GM12878 (cell line): ENCODE measurements around the gene PDE6B. TPM values are rescaled to one million over a fixed set of nuclear protein-coding genes. Genes with fewer than 3 reads are reported as not detected.

Experiments used
- BACH1 ChIP-seq: fragments of 450-650 bp; IDR thresholded peaks from 2 replicates; pipeline ENCODE4 v1.6.1; 2017; ENCODE audit warnings: mild to moderate bottlenecking, borderline replicate concordance
- BCL11A ChIP-seq: IDR thresholded peaks from 2 replicates; pipeline ENCODE4 v1.6.1; 2011; ENCODE audit warnings: low read depth, low read length
- ETV6 ChIP-seq, 2 experiments: fragments of 450-650 bp in 1 of 2; IDR thresholded peaks in 1 of 2; conservative IDR thresholded peaks in 1 of 2; 2 replicates each; pipeline ENCODE4 v1.6.1; 2014; ENCODE audit warnings: antibody characterized with exemption in 1 of 2, borderline replicate concordance in 1 of 2, low read depth in 1 of 2, mild to moderate bottlenecking in 1 of 2, moderate library complexity in 1 of 2
- PRDM15 ChIP-seq: fragments of 450-650 bp; formaldehyde crosslinking; IDR thresholded peaks from 2 replicates; pipeline ENCODE4 v1.4.0; 2020; ENCODE audit warnings: mild to moderate bottlenecking, moderate library complexity
- RCOR1 ChIP-seq: conservative IDR thresholded peaks from 2 replicates; pipeline ENCODE4 v1.6.1; 2012; ENCODE audit warnings: low read depth, low read length, improper control_type of control experiment
- polyA plus RNA-seq, 11 experiments: library from polyadenylated mRNA; depleted of rRNA in 4 of 11; unstranded in 6 of 11; stranded (reverse) in 5 of 11; fragments of >200 nt; fragmentation: Nextera tagmentation in 4 of 11; fragmentation: Illumina TruSeq in 1 of 11; extraction: Ambion mirVana in 4 of 11; extraction: Trizol in 1 of 11; gene quantifications; 1 replicate in 1 of 11; 2 replicates in 10 of 11; pipeline versions ENCODE4 v1.2.1 to v1.2.3, GENCODE V29; 2011 to 2016; ENCODE audit warnings: inconsistent platforms in 2 of 11, missing spikeins in 2 of 11, low read depth in 1 of 11
- total RNA-seq, 4 experiments: library from RNA; depleted of rRNA in 3 of 4; stranded (reverse); fragments of >200 nt in 3 of 4; fragmentation: Illumina TruSeq in 1 of 4; extraction: Trizol in 1 of 4; gene quantifications; 2 replicates each; pipeline versions ENCODE4 v1.2.1 to v1.2.3, GENCODE V29; 2013 to 2021
- TF ChIP-seq, protein P1 (sequence below): fragments of 450-650 bp; IDR thresholded peaks from 2 replicates; pipeline ENCODE4 v1.6.1; 2017; ENCODE audit warnings: mild to moderate bottlenecking, low read depth, inconsistent platforms; ENCODE audit not compliant: poor library complexity, severe bottlenecking

Gene PDE6B
- total and polyA plus RNA-seq, 10 of the 15 experiments (the other 5 are each of a cell fraction or from before 2014, with no cell fraction given): 2.6 to 6.4 (median 3.8) TPM

DNA sequence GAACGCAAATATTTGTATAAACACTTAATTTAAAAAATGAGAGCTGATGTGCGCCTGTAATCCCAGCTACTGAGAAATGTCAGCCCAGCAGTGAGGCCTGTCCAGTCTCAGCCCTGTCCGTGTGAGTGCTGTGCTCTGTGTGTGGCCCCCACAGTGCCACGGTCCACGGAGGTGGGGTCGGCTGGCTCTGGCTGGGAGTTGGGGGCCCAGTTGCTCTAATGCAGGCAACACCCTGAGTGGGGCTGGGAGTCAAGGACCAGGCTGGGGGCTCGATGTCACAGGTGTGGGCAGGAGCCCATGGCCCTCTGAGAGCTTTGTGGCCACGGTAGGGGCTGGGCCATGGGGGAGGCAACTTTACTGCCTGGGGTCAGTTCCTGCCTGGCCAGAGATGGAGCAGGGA, 93.1 kb downstream of the PDE6B start (continued):
- no peak for TF ChIP-seq PRDM15 (CRISPR knock-in tag)
- TF ChIP-seq, protein P1, sequence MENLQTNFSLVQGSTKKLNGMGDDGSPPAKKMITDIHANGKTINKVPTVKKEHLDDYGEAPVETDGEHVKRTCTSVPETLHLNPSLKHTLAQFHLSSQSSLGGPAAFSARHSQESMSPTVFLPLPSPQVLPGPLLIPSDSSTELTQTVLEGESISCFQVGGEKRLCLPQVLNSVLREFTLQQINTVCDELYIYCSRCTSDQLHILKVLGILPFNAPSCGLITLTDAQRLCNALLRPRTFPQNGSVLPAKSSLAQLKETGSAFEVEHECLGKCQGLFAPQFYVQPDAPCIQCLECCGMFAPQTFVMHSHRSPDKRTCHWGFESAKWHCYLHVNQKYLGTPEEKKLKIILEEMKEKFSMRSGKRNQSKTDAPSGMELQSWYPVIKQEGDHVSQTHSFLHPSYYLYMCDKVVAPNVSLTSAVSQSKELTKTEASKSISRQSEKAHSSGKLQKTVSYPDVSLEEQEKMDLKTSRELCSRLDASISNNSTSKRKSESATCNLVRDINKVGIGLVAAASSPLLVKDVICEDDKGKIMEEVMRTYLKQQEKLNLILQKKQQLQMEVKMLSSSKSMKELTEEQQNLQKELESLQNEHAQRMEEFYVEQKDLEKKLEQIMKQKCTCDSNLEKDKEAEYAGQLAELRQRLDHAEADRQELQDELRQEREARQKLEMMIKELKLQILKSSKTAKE: no peak
- no peak for TF ChIP-seq RCOR1
- TF ChIP-seq ETV6 (conservative IDR thresholded peaks at IDR 0.05 in 1 of 2, IDR thresholded peaks at IDR 0.05 in 1 of 2; ENCODE audit: borderline replicate concordance in 1 of 2, low read depth in 1 of 2): no peak
- no peak for TF ChIP-seq BCL11A
- TF ChIP-seq BACH1: no peak

Other genes starting within 250 kb of the PDE6B start
Only the 7 nearest of the 8 such genes appear.
- 21.1 and 31.4 TPM in 2 replicates for gene ZNF721, start 126.4 kb upstream of the PDE6B start, total RNA-seq (2014; rRNA removed)
- 31.5 and 32.4 TPM in 2 replicates for gene ZNF721, start 126.4 kb upstream of the PDE6B start, total RNA-seq (2014; rRNA removed; fragmentation: Illumina TruSeq; extraction: Trizol)
- 19.0 and 21.6 TPM in 2 replicates for gene ZNF721, start 126.4 kb upstream of the PDE6B start, total RNA-seq (2021)
- 23.0 and 34.1 TPM in 2 replicates for gene ZNF721, start 126.4 kb upstream of the PDE6B start, polyA plus RNA-seq (2011; rRNA removed)
- gene ZNF721, start 126.4 kb upstream of the PDE6B start, polyA plus RNA-seq (2014; fragmentation: Illumina TruSeq; extraction: Trizol): 27.8 and 38.2 TPM in 2 replicates
- gene ZNF721, start 126.4 kb upstream of the PDE6B start, polyA plus RNA-seq (2014; fragmentation: Nextera tagmentation; extraction: Ambion mirVana): 10 to 100 TPM; 23.0 to 29.5 TPM
- gene ZNF721, start 126.4 kb upstream of the PDE6B start, polyA plus RNA-seq (2014; rRNA removed): 20.2 and 22.4 TPM in 2 replicates
- gene ZNF721, start 126.4 kb upstream of the PDE6B start, polyA plus RNA-seq (2016; fragmentation: Nextera tagmentation; extraction: Ambion mirVana): 10 to 100 TPM; 24.8 to 27.2 TPM
- 33.2 and 34.9 TPM in 2 replicates for gene PIGG, start 126.4 kb upstream of the PDE6B start, total RNA-seq (2014; rRNA removed)
- gene PIGG, start 126.4 kb upstream of the PDE6B start, total RNA-seq (2014; rRNA removed; fragmentation: Illumina TruSeq; extraction: Trizol): 19.9 and 20.1 TPM in 2 replicates
- 36.1 and 38.4 TPM in 2 replicates for gene PIGG, start 126.4 kb upstream of the PDE6B start, total RNA-seq (2021)
- gene PIGG, start 126.4 kb upstream of the PDE6B start, polyA plus RNA-seq (2011; rRNA removed): 55.5 and 64.3 TPM in 2 replicates
- 17.3 and 21.6 TPM in 2 replicates for gene PIGG, start 126.4 kb upstream of the PDE6B start, polyA plus RNA-seq (2014; fragmentation: Illumina TruSeq; extraction: Trizol)
- gene PIGG, start 126.4 kb upstream of the PDE6B start, polyA plus RNA-seq (2014; fragmentation: Nextera tagmentation; extraction: Ambion mirVana): 10 to 100 TPM in 1 of 2 experiments, 1 to 10 TPM in 1; 8.0 to 18.0 TPM
- gene PIGG, start 126.4 kb upstream of the PDE6B start, polyA plus RNA-seq (2014; rRNA removed): 36.4 and 38.2 TPM in 2 replicates
- 10 to 100 TPM; 34.0 to 35.7 TPM for gene PIGG, start 126.4 kb upstream of the PDE6B start, polyA plus RNA-seq (2016; fragmentation: Nextera tagmentation; extraction: Ambion mirVana)
- not detected in 2 replicates for gene TMEM271, start 49.3 kb upstream of the PDE6B start, total RNA-seq (2014; rRNA removed)
- gene TMEM271, start 49.3 kb upstream of the PDE6B start, total RNA-seq (2014; rRNA removed; fragmentation: Illumina TruSeq; extraction: Trizol): not detected in 2 replicates
- gene TMEM271, start 49.3 kb upstream of the PDE6B start, total RNA-seq (2021): not detected in 2 replicates
- gene TMEM271, start 49.3 kb upstream of the PDE6B start, polyA plus RNA-seq (2011; rRNA removed): not detected in 2 replicates
- not detected in 2 replicates for gene TMEM271, start 49.3 kb upstream of the PDE6B start, polyA plus RNA-seq (2014; fragmentation: Illumina TruSeq; extraction: Trizol)
- gene TMEM271, start 49.3 kb upstream of the PDE6B start, polyA plus RNA-seq (2014; fragmentation: Nextera tagmentation; extraction: Ambion mirVana): not detected
- gene TMEM271, start 49.3 kb upstream of the PDE6B start, polyA plus RNA-seq (2014; rRNA removed): not detected in 2 replicates
- not detected for gene TMEM271, start 49.3 kb upstream of the PDE6B start, polyA plus RNA-seq (2016; fragmentation: Nextera tagmentation; extraction: Ambion mirVana)
- gene ATP5ME, start 48.7 kb downstream of the PDE6B start, total RNA-seq (2014; rRNA removed): 406 and 453 TPM in 2 replicates
- 565 and 627 TPM in 2 replicates for gene ATP5ME, start 48.7 kb downstream of the PDE6B start, total RNA-seq (2014; rRNA removed; fragmentation: Illumina TruSeq; extraction: Trizol)
- gene ATP5ME, start 48.7 kb downstream of the PDE6B start, total RNA-seq (2021): 279 and 323 TPM in 2 replicates
- gene ATP5ME, start 48.7 kb downstream of the PDE6B start, polyA plus RNA-seq (2011; rRNA removed): 350 and 373 TPM in 2 replicates
- 77.3 and 359 TPM in 2 replicates for gene ATP5ME, start 48.7 kb downstream of the PDE6B start, polyA plus RNA-seq (2014; fragmentation: Illumina TruSeq; extraction: Trizol)
- 1,000 to 10,000 TPM; 1,956 to 2,374 TPM for gene ATP5ME, start 48.7 kb downstream of the PDE6B start, polyA plus RNA-seq (2014; fragmentation: Nextera tagmentation; extraction: Ambion mirVana)
- gene ATP5ME, start 48.7 kb downstream of the PDE6B start, polyA plus RNA-seq (2014; rRNA removed): 388 and 500 TPM in 2 replicates
- 1,000 to 10,000 TPM in 1 of 2 experiments, 100 to 1,000 TPM in 1; 997 to 1,034 TPM for gene ATP5ME, start 48.7 kb downstream of the PDE6B start, polyA plus RNA-seq (2016; fragmentation: Nextera tagmentation; extraction: Ambion mirVana)
- 7.5 and 10.8 TPM in 2 replicates for gene MYL5, start 49.0 kb downstream of the PDE6B start, total RNA-seq (2014; rRNA removed)
- gene MYL5, start 49.0 kb downstream of the PDE6B start, total RNA-seq (2014; rRNA removed; fragmentation: Illumina TruSeq; extraction: Trizol): 5.9 and 7.0 TPM in 2 replicates
- gene MYL5, start 49.0 kb downstream of the PDE6B start, total RNA-seq (2021): 12.0 and 13.8 TPM in 2 replicates
- 8.2 and 13.6 TPM in 2 replicates for gene MYL5, start 49.0 kb downstream of the PDE6B start, polyA plus RNA-seq (2011; rRNA removed)
- gene MYL5, start 49.0 kb downstream of the PDE6B start, polyA plus RNA-seq (2014; fragmentation: Illumina TruSeq; extraction: Trizol): 3.3 and 6.1 TPM in 2 replicates
- gene MYL5, start 49.0 kb downstream of the PDE6B start, polyA plus RNA-seq (2014; fragmentation: Nextera tagmentation; extraction: Ambion mirVana): 1 to 10 TPM; 1.2 to 3.9 TPM
- gene MYL5, start 49.0 kb downstream of the PDE6B start, polyA plus RNA-seq (2014; rRNA removed): 8.7 and 11.9 TPM in 2 replicates
- 1 to 10 TPM; 6.6 to 7.8 TPM for gene MYL5, start 49.0 kb downstream of the PDE6B start, polyA plus RNA-seq (2016; fragmentation: Nextera tagmentation; extraction: Ambion mirVana)
- 0.17 and 0.22 TPM in 2 replicates for gene SLC49A3, start 63.6 kb downstream of the PDE6B start, total RNA-seq (2014; rRNA removed)
- not detected in 2 replicates for gene SLC49A3, start 63.6 kb downstream of the PDE6B start, total RNA-seq (2014; rRNA removed; fragmentation: Illumina TruSeq; extraction: Trizol)
- 0.74 and 0.85 TPM in 2 replicates for gene SLC49A3, start 63.6 kb downstream of the PDE6B start, total RNA-seq (2021)
- not detected in 2 replicates for gene SLC49A3, start 63.6 kb downstream of the PDE6B start, polyA plus RNA-seq (2011; rRNA removed)
- gene SLC49A3, start 63.6 kb downstream of the PDE6B start, polyA plus RNA-seq (2014; fragmentation: Illumina TruSeq; extraction: Trizol): 0.09 TPM in 1 of 2 replicates, not detected in the other
- gene SLC49A3, start 63.6 kb downstream of the PDE6B start, polyA plus RNA-seq (2014; fragmentation: Nextera tagmentation; extraction: Ambion mirVana): not detected
- gene SLC49A3, start 63.6 kb downstream of the PDE6B start, polyA plus RNA-seq (2014; rRNA removed): 0.09 and 0.24 TPM in 2 replicates
- gene SLC49A3, start 63.6 kb downstream of the PDE6B start, polyA plus RNA-seq (2016; fragmentation: Nextera tagmentation; extraction: Ambion mirVana): under 1 TPM; 0.14 to 0.19 TPM
- gene PCGF3, start 80.3 kb downstream of the PDE6B start, total RNA-seq (2014; rRNA removed): 21.1 and 21.7 TPM in 2 replicates
- gene PCGF3, start 80.3 kb downstream of the PDE6B start, total RNA-seq (2014; rRNA removed; fragmentation: Illumina TruSeq; extraction: Trizol): 15.0 and 15.4 TPM in 2 replicates
- gene PCGF3, start 80.3 kb downstream of the PDE6B start, total RNA-seq (2021): 35.4 and 35.8 TPM in 2 replicates
- gene PCGF3, start 80.3 kb downstream of the PDE6B start, polyA plus RNA-seq (2011; rRNA removed): 43.8 and 45.9 TPM in 2 replicates
- gene PCGF3, start 80.3 kb downstream of the PDE6B start, polyA plus RNA-seq (2014; fragmentation: Illumina TruSeq; extraction: Trizol): 11.9 and 15.6 TPM in 2 replicates
- 1 to 10 TPM; 2.2 to 4.5 TPM for gene PCGF3, start 80.3 kb downstream of the PDE6B start, polyA plus RNA-seq (2014; fragmentation: Nextera tagmentation; extraction: Ambion mirVana)
- 33.2 and 40.5 TPM in 2 replicates for gene PCGF3, start 80.3 kb downstream of the PDE6B start, polyA plus RNA-seq (2014; rRNA removed)
- 10 to 100 TPM; 14.3 to 16.2 TPM for gene PCGF3, start 80.3 kb downstream of the PDE6B start, polyA plus RNA-seq (2016; fragmentation: Nextera tagmentation; extraction: Ambion mirVana)